ENCODE results near the gene NFKB2. TPM values are rescaled to one million over a fixed set of nuclear protein-coding genes. Genes with fewer than 3 reads are reported as not detected.

NFKB2 gene
- total and polyA plus RNA-seq, 2 of the 4 experiments (the other 2 are of a cell fraction): 16.1 to 32.3 TPM

DNA sequence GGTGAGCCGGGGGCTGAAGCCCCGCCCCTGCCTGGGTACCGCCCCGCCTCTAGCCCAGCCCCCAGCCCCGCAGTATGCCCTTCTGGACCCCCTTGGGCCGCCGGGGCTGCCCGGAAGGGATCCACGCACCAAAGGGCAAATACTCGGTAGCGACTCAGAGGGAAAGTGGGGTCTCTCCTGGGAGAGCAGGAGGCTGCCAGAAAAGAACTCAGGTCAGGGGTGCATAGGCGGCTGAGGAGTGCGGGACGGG, 25.9 kb downstream of the NFKB2 start (continued):
- TF ChIP-seq, protein P1, sequence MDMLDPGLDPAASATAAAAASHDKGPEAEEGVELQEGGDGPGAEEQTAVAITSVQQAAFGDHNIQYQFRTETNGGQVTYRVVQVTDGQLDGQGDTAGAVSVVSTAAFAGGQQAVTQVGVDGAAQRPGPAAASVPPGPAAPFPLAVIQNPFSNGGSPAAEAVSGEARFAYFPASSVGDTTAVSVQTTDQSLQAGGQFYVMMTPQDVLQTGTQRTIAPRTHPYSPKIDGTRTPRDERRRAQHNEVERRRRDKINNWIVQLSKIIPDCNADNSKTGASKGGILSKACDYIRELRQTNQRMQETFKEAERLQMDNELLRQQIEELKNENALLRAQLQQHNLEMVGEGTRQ (IDR thresholded peaks at IDR 0.05; ENCODE audit: low read depth, low read length): no peak
- TF ChIP-seq MAFK (IDR thresholded peaks at IDR 0.05; ENCODE audit: low read depth, low read length) (no peak), RAD21 (IDR thresholded peaks at IDR 0.05; ENCODE audit: low read length) (no peak), RCOR1 (IDR thresholded peaks at IDR 0.05; ENCODE audit: insufficient replicate concordance, low read length) (no peak)

Data from IMR-90 (cell line).